Activated gamma-delta T cell treated with Interleukin-2 at 50 U/mL for 16 hours (primary cell): ENCODE data around the gene FBXO33.
A peak's percentile ranks its signal among the peaks of the same experiment; 100 is the strongest.

Experiments
- DNase-seq: peaks from one replicate; pipeline ENCODE4 v3.0.0-alpha.2; 2020

The FBXO33 gene

GRCh38 chr14:39432179-39432618 lies at the start of gene FBXO33:
Gene FBXO33, minus strand, starts transcription at chr14:39432433. Its CDS starts 271 bp downstream, at chr14:39432162.
- DNase-seq = peak; percentile 94

GRCh38 chr14:39474416-39474911 lies 42.2 kb upstream of the FBXO33 start:
- DNase-seq = no peak

- no peak for DNase-seq
Observed at GRCh38 chr14:39472078-39472477, 39.8 kb upstream of the FBXO33 start.

GRCh38 chr14:39469094-39469710 lies 37.0 kb upstream of the FBXO33 start:
- DNase-seq = peak; percentile 6

GRCh38 chr14:39467889-39468524 lies 35.8 kb upstream of the FBXO33 start:
- DNase-seq = no peak

GRCh38 chr14:39459795-39460478 lies 27.7 kb upstream of the FBXO33 start:
- DNase-seq = no peak

GRCh38 chr14:39456702-39457250 lies 24.5 kb upstream of the FBXO33 start:
- no peak for DNase-seq

GRCh38 chr14:39454906-39455539 lies 22.8 kb upstream of the FBXO33 start:
- DNase-seq = no peak

- DNase-seq = no peak
Observed at GRCh38 chr14:39452680-39453079, 20.4 kb upstream of the FBXO33 start.

- DNase-seq = no peak
Observed at GRCh38 chr14:39451811-39452210, 19.6 kb upstream of the FBXO33 start.

- no peak for DNase-seq
Observed at GRCh38 chr14:39447175-39447661, 15.0 kb upstream of the FBXO33 start.

GRCh38 chr14:39446131-39446744 lies 14.0 kb upstream of the FBXO33 start:
- no peak for DNase-seq

GRCh38 chr14:39442293-39442692 lies 10.1 kb upstream of the FBXO33 start:
- DNase-seq = no peak

- DNase-seq = no peak
Observed at GRCh38 chr14:39441805-39442204, 9.6 kb upstream of the FBXO33 start.

GRCh38 chr14:39440975-39441374 lies 8.7 kb upstream of the FBXO33 start:
- DNase-seq = no peak

GRCh38 chr14:39435241-39435640 lies 3.0 kb upstream of the FBXO33 start:
- no peak for DNase-seq

GRCh38 chr14:39434401-39434800 lies 2.2 kb upstream of the FBXO33 start:
- DNase-seq = no peak

- no peak for DNase-seq
Observed at GRCh38 chr14:39433452-39433813, 1.2 kb upstream of the FBXO33 start.

GRCh38 chr14:39432619-39433451 lies 602 bp upstream of the FBXO33 start:
- DNase-seq = peak; percentile 71

GRCh38 chr14:39431416-39432178 lies 636 bp downstream of the FBXO33 start:
- DNase-seq = peak; percentile 42
